Skin epidermis (tissue), 12 donors: ENCODE data around the gene RCOR1.

ENCODE experiments used
- H3K27ac ChIP-seq, 21 experiments: fragments of 200-600 bp; sonication (generic) in 11 of 21; one replicate each; pipeline ENCODE4 v1.5.0; 2020; ENCODE audit warnings: mild to moderate bottlenecking in 3 of 21, inconsistent platforms in 2 of 21, moderate library complexity in 2 of 21
- H3K4me3 ChIP-seq, 7 experiments: fragments of 200-600 bp; sonication (generic) in 2 of 7; one replicate each; pipeline ENCODE4 v1.5.0; 2020; ENCODE audit warnings: inconsistent platforms in 2 of 7, mild to moderate bottlenecking in 2 of 7, moderate library complexity in 1 of 7

Gene RCOR1

GRCh38 chr14:102731871-102732800, 139.7 kb downstream of the RCOR1 start:
- no peak overlapping the region for H3K4me3 ChIP-seq
- no peak overlapping the region for H3K27ac ChIP-seq

GRCh38 chr14:102732924-102733323, 140.5 kb downstream of the RCOR1 start:
- Histone ChIP-seq H3K4me3 (no peak overlapping the region), H3K27ac (no peak overlapping the region)

GRCh38 chr14:102733326-102733725, 140.9 kb downstream of the RCOR1 start:
- Histone ChIP-seq H3K4me3 (no peak overlapping the region), H3K27ac (no peak overlapping the region)

- H3K4me3 ChIP-seq: no peak overlapping the region
- no peak overlapping the region for H3K27ac ChIP-seq
Measured at GRCh38 chr14:102734436-102734835, 142.0 kb downstream of the RCOR1 start.

GRCh38 chr14:102736956-102737355, 144.5 kb downstream of the RCOR1 start:
- Histone ChIP-seq H3K4me3 (no peak overlapping the region), H3K27ac (no peak overlapping the region)

GRCh38 chr14:102737402-102738372, 145.2 kb downstream of the RCOR1 start:
- Histone ChIP-seq H3K27ac (no peak overlapping the region), H3K4me3 (no peak overlapping the region)

GRCh38 chr14:102738373-102739189, 146.1 kb downstream of the RCOR1 start:
- no peak overlapping the region for H3K4me3 ChIP-seq

GRCh38 chr14:102739190-102739469, 146.7 kb downstream of the RCOR1 start:
- Histone ChIP-seq H3K27ac (no peak overlapping the region), H3K4me3 (no peak overlapping the region)

More at GRCh38 chr14:102738373-102739189, 146.1 kb downstream of the RCOR1 start:
- H3K27ac ChIP-seq: no peak overlapping the region

GRCh38 chr14:102746634-102747438, 154.4 kb downstream of the RCOR1 start:
- Histone ChIP-seq H3K27ac (no peak overlapping the region), H3K4me3 (no peak overlapping the region)

GRCh38 chr14:102748806-102749205, 156.4 kb downstream of the RCOR1 start:
- no peak overlapping the region for H3K4me3 ChIP-seq
- no peak overlapping the region for H3K27ac ChIP-seq

GRCh38 chr14:102749393-102750305, 157.2 kb downstream of the RCOR1 start:
- H3K27ac ChIP-seq: no peak overlapping the region

GRCh38 chr14:102750376-102750775, 157.9 kb downstream of the RCOR1 start:
- Histone ChIP-seq H3K27ac (no peak overlapping the region), H3K4me3 (no peak overlapping the region)

More at GRCh38 chr14:102749393-102750305, 157.2 kb downstream of the RCOR1 start:
- no peak overlapping the region for H3K4me3 ChIP-seq

- H3K4me3 ChIP-seq: no peak overlapping the region
- H3K27ac ChIP-seq: no peak overlapping the region
Measured at GRCh38 chr14:102751088-102751487, 158.6 kb downstream of the RCOR1 start.

GRCh38 chr14:102752239-102752847, 159.9 kb downstream of the RCOR1 start:
- Histone ChIP-seq H3K27ac (no peak overlapping the region), H3K4me3 (no peak overlapping the region)

- Histone ChIP-seq H3K27ac (no peak overlapping the region), H3K4me3 (no peak overlapping the region)
Measured at GRCh38 chr14:102754370-102755262, 162.2 kb downstream of the RCOR1 start.

- no peak overlapping the region for H3K4me3 ChIP-seq
Measured at GRCh38 chr14:102757646-102758045, 165.2 kb downstream of the RCOR1 start.

GRCh38 chr14:102758087-102758486, 165.6 kb downstream of the RCOR1 start:
- Histone ChIP-seq H3K27ac (no peak overlapping the region), H3K4me3 (no peak overlapping the region)

More at GRCh38 chr14:102757646-102758045, 165.2 kb downstream of the RCOR1 start:
- H3K27ac ChIP-seq: no peak overlapping the region
